Loucy (cell line): ENCODE measurements around the gene SLC9A4.

Experiments used
- H2AFZ ChIP-seq: fragments of 200-600 bp; sonication (generic); 2 replicates; pipeline ENCODE4 v1.6.0; 2016; ENCODE audit warnings: antibody characterized with exemption, mild to moderate bottlenecking, low read length, moderate library complexity
- H3F3A ChIP-seq: fragments of 200-600 bp; 2 replicates; pipeline ENCODE4 v1.6.0; 2016; ENCODE audit warnings: antibody characterized with exemption, low read depth, mild to moderate bottlenecking
- H3K27me3 ChIP-seq: fragments of 200-600 bp; sonication (generic); 2 replicates; pipeline ENCODE4 v1.6.1; 2014; ENCODE audit warnings: low read length, mild to moderate bottlenecking; ENCODE audit not compliant: insufficient read depth, poor library complexity, severe bottlenecking
- H3K36me3 ChIP-seq: fragments of 200-600 bp; sonication (generic); 2 replicates; pipeline ENCODE4 v1.6.1; 2016; ENCODE audit warnings: low read length; ENCODE audit not compliant: insufficient read depth
- H3K4me1 ChIP-seq: fragments of 200-600 bp; sonication (generic); 2 replicates; pipeline ENCODE4 v1.5.1; 2014; ENCODE audit warnings: low read length, mild to moderate bottlenecking; ENCODE audit not compliant: insufficient read depth, poor library complexity, severe bottlenecking
- H3K4me2 ChIP-seq: fragments of 200-600 bp; sonication (generic); 2 replicates; pipeline ENCODE4 v1.6.0; 2014; ENCODE audit warnings: antibody characterized with exemption, low read length, low read depth, mild to moderate bottlenecking; ENCODE audit not compliant: poor library complexity, severe bottlenecking
- H3K4me3 ChIP-seq: fragments of 200-600 bp; sonication (generic); 2 replicates; pipeline ENCODE4 v1.5.1; 2014; ENCODE audit warnings: low read length, mild to moderate bottlenecking, mixed read lengths; ENCODE audit not compliant: poor library complexity, severe bottlenecking
- H3K79me2 ChIP-seq: fragments of 200-600 bp; sonication (generic); 2 replicates; pipeline ENCODE4 v1.6.1; 2014; ENCODE audit warnings: low read length; ENCODE audit not compliant: insufficient read depth
- H3K9ac ChIP-seq: fragments of 200-600 bp; sonication (generic); 2 replicates; pipeline ENCODE4 v1.6.0; 2014; ENCODE audit warnings: mild to moderate bottlenecking, low read depth, low read length, moderate library complexity; ENCODE audit not compliant: poor library complexity, severe bottlenecking
- H3K9me2 ChIP-seq: fragments of 200-600 bp; sonication (generic); replicated peaks from 2 replicates; pipeline ENCODE4 v1.6.1; 2016; ENCODE audit warnings: low read depth, low read length, mixed read lengths
- H3K9me3 ChIP-seq: fragments of 200-600 bp; sonication (generic); 2 replicates; pipeline ENCODE4 v1.6.1; 2014; ENCODE audit warnings: mild to moderate bottlenecking, antibody characterized with exemption, low read length, low read depth; ENCODE audit not compliant: insufficient read depth
- H4K20me1 ChIP-seq: fragments of 200-600 bp; sonication (generic); 2 replicates; pipeline ENCODE4 v1.6.0; 2014; ENCODE audit warnings: antibody characterized with exemption, low read length, mild to moderate bottlenecking; ENCODE audit not compliant: insufficient read depth, poor library complexity, severe bottlenecking
- EZH2phosphoT487 ChIP-seq: fragments of 200-600 bp; IDR thresholded peaks from 2 replicates; pipeline ENCODE4 v1.6.1; 2018; ENCODE audit warnings: antibody characterized with exemption, mild to moderate bottlenecking, moderate library complexity, borderline replicate concordance
- TF ChIP-seq, protein P1 (sequence below): fragments of 200-600 bp; sonication (generic); conservative IDR thresholded peaks from 2 replicates; pipeline ENCODE4 v1.5.1; 2014; ENCODE audit warnings: mild to moderate bottlenecking, antibody characterized with exemption, low read length

Gene SLC9A4

DNA sequence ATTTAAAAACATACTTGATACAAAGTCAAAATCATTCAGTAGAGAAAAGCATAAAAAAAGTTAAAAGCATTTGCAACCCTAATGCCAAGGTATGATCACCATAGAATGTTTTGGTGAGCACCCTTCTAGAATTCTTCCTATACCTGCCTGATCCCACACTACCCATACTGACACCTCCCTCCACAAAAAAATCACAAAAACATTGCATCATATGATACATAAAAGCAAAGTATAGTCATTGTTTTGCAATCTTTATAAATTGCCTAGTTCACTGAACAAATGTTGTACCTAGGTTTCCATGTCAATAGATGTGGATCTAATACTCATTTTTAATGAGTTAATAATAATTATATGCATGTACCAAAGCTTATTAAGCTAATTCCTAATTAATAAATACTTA lies 54.1 kb downstream of the SLC9A4 start:
- H3K9ac ChIP-seq: no peak overlapping the region
- no peaks in the 10 kb centered on the region for H3F3A ChIP-seq
- no peak overlapping the region for H2AFZ ChIP-seq
- no peaks in the 10 kb centered on the region for H4K20me1 ChIP-seq
- no peak for TF ChIP-seq EZH2phosphoT487
- TF ChIP-seq, protein P1, sequence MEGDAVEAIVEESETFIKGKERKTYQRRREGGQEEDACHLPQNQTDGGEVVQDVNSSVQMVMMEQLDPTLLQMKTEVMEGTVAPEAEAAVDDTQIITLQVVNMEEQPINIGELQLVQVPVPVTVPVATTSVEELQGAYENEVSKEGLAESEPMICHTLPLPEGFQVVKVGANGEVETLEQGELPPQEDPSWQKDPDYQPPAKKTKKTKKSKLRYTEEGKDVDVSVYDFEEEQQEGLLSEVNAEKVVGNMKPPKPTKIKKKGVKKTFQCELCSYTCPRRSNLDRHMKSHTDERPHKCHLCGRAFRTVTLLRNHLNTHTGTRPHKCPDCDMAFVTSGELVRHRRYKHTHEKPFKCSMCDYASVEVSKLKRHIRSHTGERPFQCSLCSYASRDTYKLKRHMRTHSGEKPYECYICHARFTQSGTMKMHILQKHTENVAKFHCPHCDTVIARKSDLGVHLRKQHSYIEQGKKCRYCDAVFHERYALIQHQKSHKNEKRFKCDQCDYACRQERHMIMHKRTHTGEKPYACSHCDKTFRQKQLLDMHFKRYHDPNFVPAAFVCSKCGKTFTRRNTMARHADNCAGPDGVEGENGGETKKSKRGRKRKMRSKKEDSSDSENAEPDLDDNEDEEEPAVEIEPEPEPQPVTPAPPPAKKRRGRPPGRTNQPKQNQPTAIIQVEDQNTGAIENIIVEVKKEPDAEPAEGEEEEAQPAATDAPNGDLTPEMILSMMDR: no peak
- H3K4me3 ChIP-seq: no peak overlapping the region
- H3K4me1 ChIP-seq: no peaks in the 10 kb centered on the region
- H3K79me2 ChIP-seq: no peaks in the 10 kb centered on the region
- no peak overlapping the region for H3K4me2 ChIP-seq
- H3K9me3 ChIP-seq: no peaks in the 10 kb centered on the region
- H3K36me3 ChIP-seq: no peaks in the 10 kb centered on the region
- H3K27me3 ChIP-seq: no peaks in the 10 kb centered on the region
- no peaks in the 10 kb centered on the region for H3K9me2 ChIP-seq

GRCh38 chr2:102538491-102538890 lies 65.5 kb downstream of the SLC9A4 start:
- TF ChIP-seq EZH2phosphoT487: no peak
- TF ChIP-seq, protein P1: no peak
- H3K9me3 ChIP-seq: no peaks in the 10 kb centered on the region
- no peaks in the 10 kb centered on the region for H3K79me2 ChIP-seq
- no peaks in the 10 kb centered on the region for H3K9me2 ChIP-seq
- no peaks in the 10 kb centered on the region for H3K4me1 ChIP-seq
- H3K4me3 ChIP-seq: no peak overlapping the region
- no peak overlapping the region for H2AFZ ChIP-seq
- no peak overlapping the region for H3K4me2 ChIP-seq
- H3K27me3 ChIP-seq: no peaks in the 10 kb centered on the region
- no peaks in the 10 kb centered on the region for H3F3A ChIP-seq
- no peaks in the 10 kb centered on the region for H3K36me3 ChIP-seq
- no peak overlapping the region for H3K9ac ChIP-seq
- no peaks in the 10 kb centered on the region for H4K20me1 ChIP-seq

DNA sequence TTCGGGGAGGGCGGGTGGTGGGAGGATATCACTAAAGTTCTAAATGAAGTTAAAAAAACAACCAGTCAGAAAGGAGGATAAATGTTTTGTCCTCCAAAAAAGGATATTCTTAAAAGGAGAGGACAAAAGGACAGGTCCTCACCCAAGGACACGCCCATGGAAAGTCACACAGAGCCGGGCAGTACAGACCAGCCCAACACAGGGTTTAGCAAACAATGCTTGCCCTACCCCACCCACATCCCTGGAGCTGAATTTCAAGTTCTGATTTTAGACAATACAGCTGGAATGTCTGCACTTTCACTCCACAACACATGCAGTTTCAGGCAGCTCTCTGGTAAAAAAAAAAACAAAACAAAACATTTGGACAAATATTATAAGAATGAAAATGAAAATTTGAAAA lies 67.9 kb downstream of the SLC9A4 start:
- Histone ChIP-seq H3K4me3 (no peak overlapping the region), H3K9me2 (no peaks in the 10 kb centered on the region), H3K4me2 (no peak overlapping the region), H3K9ac (no peak overlapping the region), H3F3A (no peaks in the 10 kb centered on the region), H2AFZ (no peak overlapping the region), H3K4me1 (no peaks in the 10 kb centered on the region), H3K36me3 (no peaks in the 10 kb centered on the region), H3K79me2 (no peaks in the 10 kb centered on the region), H3K9me3 (no peaks in the 10 kb centered on the region), H4K20me1 (no peaks in the 10 kb centered on the region), H3K27me3 (no peaks in the 10 kb centered on the region)
- TF ChIP-seq, protein P1: no peak
- no peak for TF ChIP-seq EZH2phosphoT487
